HepG2 (cell line): ENCODE data around the gene CAMK2A. TPM values are rescaled to one million over a fixed set of nuclear protein-coding genes. Genes with fewer than 3 reads are reported as not detected.

ENCODE experiments used
- AKAP8 ChIP-seq: sonication (generic); formaldehyde crosslinking; IDR thresholded peaks from 2 replicates; pipeline ENCODE4 v1.5.1; 2020; ENCODE audit warnings: mild to moderate bottlenecking, missing genetic modification reagents
- DMTF1 ChIP-seq: sonication (generic); formaldehyde crosslinking; IDR thresholded peaks from 2 replicates; pipeline ENCODE4 v1.4.0; 2020; ENCODE audit warnings: mild to moderate bottlenecking, missing genetic modification reagents
- FOXA1 ChIP-seq, 2 experiments: fragments of 450-650 bp in 1 of 2; sonication (generic) in 1 of 2; formaldehyde crosslinking in 1 of 2; IDR thresholded peaks; 2 replicates each; pipeline versions ENCODE4 v1.4.0 to v1.6.1; 2016 to 2020; ENCODE audit warnings: missing genetic modification reagents in 1 of 2
- HDAC2 ChIP-seq: sonication (generic); formaldehyde crosslinking; IDR thresholded peaks from 2 replicates; pipeline ENCODE4 v1.4.0; 2020; ENCODE audit warnings: missing genetic modification reagents
- HNF4A ChIP-seq: sonication (generic); formaldehyde crosslinking; IDR thresholded peaks from 2 replicates; pipeline ENCODE4 v1.4.0; 2020; ENCODE audit warnings: missing genetic modification reagents
- HNRNPLL ChIP-seq: fragments of 200-400 bp; formaldehyde crosslinking; IDR thresholded peaks from 2 replicates; pipeline ENCODE4 v1.6.1; 2017; ENCODE audit warnings: mild to moderate bottlenecking, low read depth, low read length; ENCODE audit not compliant: poor library complexity, severe bottlenecking
- HOXA9 ChIP-seq: sonication (generic); formaldehyde crosslinking; IDR thresholded peaks from 2 replicates; pipeline ENCODE4 v1.8.1; 2022; ENCODE audit warnings: missing genetic modification reagents, mild to moderate bottlenecking, moderate library complexity, borderline replicate concordance
- MBD4 ChIP-seq: IDR thresholded peaks from 2 replicates; pipeline ENCODE4 v1.6.1; 2012; ENCODE audit warnings: low read length, inconsistent platforms, borderline replicate concordance
- NR2F6 ChIP-seq, 2 experiments: IDR thresholded peaks; 2 replicates each; pipeline ENCODE4 v1.6.1; 2016; ENCODE audit warnings: antibody characterized with exemption in 1 of 2, mild to moderate bottlenecking in 1 of 2
- PBX2 ChIP-seq: IDR thresholded peaks from 2 replicates; pipeline ENCODE4 v1.6.1; 2016; ENCODE audit warnings: control low read depth
- SRSF4 ChIP-seq: fragments of 200-400 bp; formaldehyde crosslinking; IDR thresholded peaks from one replicate; pipeline ENCODE4 v1.6.1; 2018; ENCODE audit warnings: mild to moderate bottlenecking, low read depth, low read length, moderate library complexity; ENCODE audit not compliant: poor library complexity, severe bottlenecking
- ZNF547 ChIP-seq: sonication (generic); formaldehyde crosslinking; IDR thresholded peaks from 2 replicates; pipeline ENCODE4 v1.5.1; 2020; ENCODE audit warnings: mild to moderate bottlenecking, missing genetic modification reagents
- ZNF614 ChIP-seq: IDR thresholded peaks from 2 replicates; pipeline ENCODE4 v1.6.1; 2018; ENCODE audit warnings: missing biosample characterization, missing genetic modification reagents, inconsistent platforms, borderline replicate concordance
- ZNF687 ChIP-seq: sonication (generic); formaldehyde crosslinking; IDR thresholded peaks from 2 replicates; pipeline ENCODE4 v1.5.1; 2020; ENCODE audit warnings: mild to moderate bottlenecking, missing genetic modification reagents, moderate library complexity
- ZSCAN29 ChIP-seq: sonication (generic); formaldehyde crosslinking; conservative IDR thresholded peaks from 2 replicates; pipeline ENCODE4 v1.4.0; 2020; ENCODE audit warnings: mild to moderate bottlenecking, missing genetic modification reagents
- polyA plus RNA-seq, 8 experiments: library from polyadenylated mRNA; depleted of rRNA in 3 of 8; stranded (reverse) in 7 of 8; unstranded in 1 of 8; fragments of >200 nt; fragmentation: Illumina TruSeq in 4 of 8; extraction: Trizol in 4 of 8; gene quantifications; 2 replicates each; pipeline versions ENCODE4 v1.2.1 to v1.2.3, GENCODE V29; 2011 to 2016; ENCODE audit warnings: low read depth in 4 of 8, missing spikeins in 1 of 8, mixed read lengths in 1 of 8; ENCODE audit not compliant: insufficient read depth in 1 of 8
- total RNA-seq, 5 experiments: library from RNA; depleted of rRNA; stranded (reverse); fragments of >200 nt; fragmentation: Illumina TruSeq; extraction: Trizol; gene quantifications; 2 replicates each; pipeline ENCODE4 v1.2.3, GENCODE V29; 2016; ENCODE audit warnings: low read depth in 1 of 5
- TF ChIP-seq, protein P1 (sequence below): IDR thresholded peaks from 2 replicates; pipeline ENCODE4 v1.6.1; 2016; ENCODE audit warnings: low read depth, borderline replicate concordance

CAMK2A gene
- total and polyA plus RNA-seq, 2 of the 13 experiments (the other 11 are each of a cell fraction or from before 2014, with no cell fraction given), result 0.11 TPM; not detected in 1

DNA sequence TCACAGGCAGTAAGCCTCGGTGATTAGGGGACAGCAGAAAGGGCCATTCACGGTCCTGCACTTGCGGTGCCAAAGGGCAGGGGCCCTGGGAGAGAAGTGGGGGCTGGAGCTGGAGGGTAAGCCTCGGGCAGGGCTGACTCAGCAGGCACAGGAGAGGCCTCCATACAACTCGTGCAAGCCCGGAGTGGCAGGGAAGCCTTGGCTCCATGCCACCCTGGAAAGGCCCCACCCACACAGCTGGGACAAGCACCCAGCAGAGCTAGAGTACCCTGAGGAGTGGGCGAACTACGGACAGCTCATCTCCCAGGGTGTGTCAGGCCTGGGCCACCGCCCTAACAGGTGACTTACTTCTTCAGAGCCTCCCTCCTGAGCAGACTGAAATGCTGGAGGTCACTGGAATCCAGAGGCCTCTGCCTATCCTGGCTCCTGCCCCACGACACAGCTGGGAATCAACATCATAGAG, 5.6 kb upstream of the CAMK2A start (continued):
- peak; percentile 44 for TF ChIP-seq HNF4A (CRISPR knock-in tag)
- TF ChIP-seq NR2F6 (IDR thresholded peaks at IDR 0.05), result peak; percentile 51; the same call in 1 of the 2 replicates
- 0 out of 2 replicates have a peak, but pooled peaks have one; percentile 51 for TF ChIP-seq NR2F6 (CRISPR knock-in tag; IDR thresholded peaks at IDR 0.05)
- no peak for TF ChIP-seq ZSCAN29 (CRISPR knock-in tag)
- no peak for TF ChIP-seq DMTF1 (CRISPR knock-in tag)
- no peak for TF ChIP-seq PBX2 (CRISPR knock-in tag)
- TF ChIP-seq SRSF4, result no peak
- TF ChIP-seq AKAP8, result no peak
- no peak for TF ChIP-seq HNRNPLL
- TF ChIP-seq, protein P1, sequence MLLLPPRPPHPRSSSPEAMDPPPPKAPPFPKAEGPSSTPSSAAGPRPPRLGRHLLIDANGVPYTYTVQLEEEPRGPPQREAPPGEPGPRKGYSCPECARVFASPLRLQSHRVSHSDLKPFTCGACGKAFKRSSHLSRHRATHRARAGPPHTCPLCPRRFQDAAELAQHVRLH (CRISPR knock-in tag), result no peak
- TF ChIP-seq ZNF614, result no peak
- no peak for TF ChIP-seq MBD4
- no peak for TF ChIP-seq FOXA1 (IDR thresholded peaks at IDR 0.05)
- TF ChIP-seq FOXA1 (CRISPR knock-in tag; IDR thresholded peaks at IDR 0.05), result no peak
- no peak for TF ChIP-seq HOXA9 (CRISPR knock-in tag)
- TF ChIP-seq ZNF687 (CRISPR knock-in tag), result peak; percentile 72
- TF ChIP-seq HDAC2 (CRISPR knock-in tag), result 0 out of 2 replicates have a peak, but pooled peaks have one; percentile 26
- TF ChIP-seq ZNF547 (CRISPR knock-in tag), result no peak
